Measurements from ENCODE around the gene MBD1.
"Not testable (repeated sequence)": the region's sequence is repeated elsewhere in the genome, so short reads cannot be mapped to it uniquely, and the experiment has no call there.

The MBD1 gene

GRCh38 chr18:50289108-50289443 is 7.8 kb upstream of the MBD1 start:
- no peak for DNase-seq (ENCODE audit: low read depth in 3 of 3)

GRCh38 chr18:50288348-50289107 is 7.2 kb upstream of the MBD1 start:
- DNase-seq (ENCODE audit: low read depth in 3 of 3) = not testable (repeated sequence)

- DNase-seq (ENCODE audit: low read depth in 3 of 3) = peak; percentile 94 to 95 (median 95)
Measured at GRCh38 chr18:50287441-50288347, 6.4 kb upstream of the MBD1 start, which contains the start of gene CXXC1. Gene CXXC1, minus strand, starts transcription at chr18:50287692. Its CDS starts 103 bp downstream, at chr18:50287589.

- DNase-seq (ENCODE audit: low read depth in 3 of 3) = no peak
Measured at GRCh38 chr18:50287028-50287440, 5.7 kb upstream of the MBD1 start.

GRCh38 chr18:50286391-50287027 is 5.2 kb upstream of the MBD1 start:
- DNase-seq (ENCODE audit: low read depth in 3 of 3) = peak in 1 of 3 experiments; percentile 49

GRCh38 chr18:50285631-50286321 is 4.5 kb upstream of the MBD1 start:
- DNase-seq (ENCODE audit: low read depth in 3 of 3) = no peak

- no peak for DNase-seq (ENCODE audit: low read depth in 3 of 3)
Measured at GRCh38 chr18:50285071-50285470, 3.7 kb upstream of the MBD1 start.

GRCh38 chr18:50284255-50284885 is 3.0 kb upstream of the MBD1 start:
- DNase-seq (ENCODE audit: low read depth in 3 of 3) = no peak

- DNase-seq (ENCODE audit: low read depth in 3 of 3) = no peak
Measured at GRCh38 chr18:50283469-50284209, 2.3 kb upstream of the MBD1 start.

- DNase-seq (ENCODE audit: low read depth in 3 of 3) = no peak
Measured at GRCh38 chr18:50282521-50283335, 1.4 kb upstream of the MBD1 start.

- no peak for DNase-seq (ENCODE audit: low read depth in 3 of 3)
Measured at GRCh38 chr18:50281972-50282520, 723 bp upstream of the MBD1 start.

- no peak for DNase-seq (ENCODE audit: low read depth in 3 of 3)
Measured at GRCh38 chr18:50280707-50281294, 522 bp downstream of the MBD1 start.

- no peak for DNase-seq (ENCODE audit: low read depth in 3 of 3)
Measured at GRCh38 chr18:50279752-50280151, 1.6 kb downstream of the MBD1 start.

- DNase-seq (ENCODE audit: low read depth in 3 of 3) = no peak
Measured at GRCh38 chr18:50277942-50278341, 3.4 kb downstream of the MBD1 start.

GRCh38 chr18:50276452-50276851 is 4.9 kb downstream of the MBD1 start:
- DNase-seq (ENCODE audit: low read depth in 3 of 3) = no peak

- no peak for DNase-seq (ENCODE audit: low read depth in 3 of 3)
Measured at GRCh38 chr18:50275503-50276036, 5.8 kb downstream of the MBD1 start.

- DNase-seq (ENCODE audit: low read depth in 3 of 3) = no peak
Measured at GRCh38 chr18:50274941-50275340, 6.4 kb downstream of the MBD1 start.

GRCh38 chr18:50274044-50274442 is 7.3 kb downstream of the MBD1 start:
- no peak for DNase-seq (ENCODE audit: low read depth in 3 of 3)

All from stimulated activated CD4-positive, alpha-beta T cell treated with anti-CD3 and anti-CD28 coated beads, TNF-alpha, amount 100 ng/mL, for 24 hours (primary cell).